Calu3 (cell line): ENCODE data around the gene CBFA2T3. TPM values are rescaled to one million over a fixed set of nuclear protein-coding genes. Genes with fewer than 3 reads are reported as not detected.

Experiments
- BruUV-seq: library from RNA; stranded (reverse); fragments of 400-500 nt; replicated peaks from 2 replicates; lab custom pipeline; 2021; lab: Mats Ljungman, UMichigan
- CTCF ChIA-PET: fragments of 300-600 bp; sonication (Branson Sonifier 250); formaldehyde crosslinking; loops from one replicate; lab custom pipeline; 2022; ENCODE audit warnings: antibody characterized with exemption; lab: Charles Lee
- DNase-seq: peaks from one replicate; pipeline ENCODE4 v3.0.0; 2022
- H3K27ac Mint-ChIP-seq: one replicate; pipeline ENCODE4 v1.8.0; 2022; ENCODE audit warnings: mixed read lengths; ENCODE audit not compliant: unreplicated experiment
- H3K27me3 Mint-ChIP-seq: one replicate; pipeline ENCODE4 v1.8.0; 2022; ENCODE audit warnings: mixed read lengths; ENCODE audit not compliant: unreplicated experiment
- H3K36me3 Mint-ChIP-seq: one replicate; pipeline ENCODE4 v1.8.0; 2022; ENCODE audit warnings: mild to moderate bottlenecking, moderate library complexity, mixed read lengths; ENCODE audit not compliant: insufficient read depth, unreplicated experiment
- H3K4me1 Mint-ChIP-seq: one replicate; pipeline ENCODE4 v1.8.0; 2022; ENCODE audit warnings: mild to moderate bottlenecking, low read depth, mixed read lengths; ENCODE audit not compliant: unreplicated experiment
- H3K4me3 Mint-ChIP-seq: one replicate; pipeline ENCODE4 v1.8.0; 2022; ENCODE audit warnings: mild to moderate bottlenecking, low read depth, moderate library complexity, mixed read lengths; ENCODE audit not compliant: unreplicated experiment
- H3K9me3 Mint-ChIP-seq: one replicate; pipeline ENCODE4 v1.8.0; 2022; ENCODE audit warnings: low read depth, mixed read lengths; ENCODE audit not compliant: unreplicated experiment
- intact Hi-C: fragments of 100-400 bp; cut with micrococcal nuclease; formaldehyde crosslinking; loops from one replicate; pipeline ENCODE4 v1.10.0; 2022; ENCODE audit not compliant: unreplicated experiment
- total RNA-seq: library from RNA; stranded (reverse); gene quantifications from 2 replicates; pipeline ENCODE4 v1.2.3, GENCODE V29; 2022
- TF ChIP-seq, protein P1 (sequence below): fragments of 200-600 bp; IDR thresholded peaks from one replicate; pipeline ENCODE4 v1.8.0; 2022; ENCODE audit warnings: antibody characterized with exemption; ENCODE audit not compliant: unreplicated experiment

CBFA2T3 gene
- total RNA-seq, 1 experiment from 2014 or later, result not detected

DNA sequence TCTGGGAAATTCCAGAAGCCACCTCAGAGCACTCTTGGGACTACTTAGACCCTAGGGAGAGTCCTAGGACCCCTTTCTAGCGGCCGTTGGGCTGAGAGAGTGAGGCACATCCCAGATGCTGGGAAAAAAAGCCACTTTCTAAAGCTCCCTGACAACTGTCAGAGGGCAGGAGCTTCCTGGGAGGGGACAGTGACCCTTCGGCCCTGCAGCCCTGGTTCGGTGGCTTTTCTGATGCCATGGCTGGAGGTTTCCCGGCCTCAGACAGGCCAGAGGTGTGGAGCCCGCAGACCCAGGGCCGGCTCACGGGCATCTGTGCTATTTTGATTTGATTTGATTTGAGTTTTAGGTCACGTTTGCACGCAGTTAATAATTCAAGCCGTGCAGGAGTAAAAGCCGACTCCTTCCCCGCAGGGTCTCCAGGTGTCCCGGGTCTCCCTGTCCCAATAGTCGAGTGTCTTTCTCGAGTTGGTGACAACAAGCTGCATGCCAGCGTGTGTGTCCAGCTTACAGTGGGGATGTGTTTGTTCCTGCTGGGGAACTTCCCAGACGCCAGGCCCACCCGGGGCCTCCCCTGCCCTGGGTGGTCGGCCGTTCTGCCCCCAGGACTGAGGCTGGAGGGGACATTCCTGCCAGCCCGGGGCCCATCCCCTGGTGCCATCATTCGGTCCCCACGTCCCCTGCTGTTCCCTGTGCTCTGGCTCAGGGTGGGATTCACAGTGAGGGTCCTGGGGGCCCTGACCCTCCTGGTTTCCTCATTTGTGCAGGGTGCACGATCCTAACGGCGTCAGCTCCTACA lies 1.0 kb upstream of the CBFA2T3 start:
- TF ChIP-seq, protein P1, sequence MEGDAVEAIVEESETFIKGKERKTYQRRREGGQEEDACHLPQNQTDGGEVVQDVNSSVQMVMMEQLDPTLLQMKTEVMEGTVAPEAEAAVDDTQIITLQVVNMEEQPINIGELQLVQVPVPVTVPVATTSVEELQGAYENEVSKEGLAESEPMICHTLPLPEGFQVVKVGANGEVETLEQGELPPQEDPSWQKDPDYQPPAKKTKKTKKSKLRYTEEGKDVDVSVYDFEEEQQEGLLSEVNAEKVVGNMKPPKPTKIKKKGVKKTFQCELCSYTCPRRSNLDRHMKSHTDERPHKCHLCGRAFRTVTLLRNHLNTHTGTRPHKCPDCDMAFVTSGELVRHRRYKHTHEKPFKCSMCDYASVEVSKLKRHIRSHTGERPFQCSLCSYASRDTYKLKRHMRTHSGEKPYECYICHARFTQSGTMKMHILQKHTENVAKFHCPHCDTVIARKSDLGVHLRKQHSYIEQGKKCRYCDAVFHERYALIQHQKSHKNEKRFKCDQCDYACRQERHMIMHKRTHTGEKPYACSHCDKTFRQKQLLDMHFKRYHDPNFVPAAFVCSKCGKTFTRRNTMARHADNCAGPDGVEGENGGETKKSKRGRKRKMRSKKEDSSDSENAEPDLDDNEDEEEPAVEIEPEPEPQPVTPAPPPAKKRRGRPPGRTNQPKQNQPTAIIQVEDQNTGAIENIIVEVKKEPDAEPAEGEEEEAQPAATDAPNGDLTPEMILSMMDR, result no peak
- DNase-seq, result no peak
- intact Hi-C loops, result no loop called here
- CTCF ChIA-PET, result no interaction called here
- Mint-ChIP-seq H3K27me3 (peaks cover 99% of the 10 kb centered on the region), H3K27ac (no peak overlapping the region), H3K9me3 (no peaks in the 10 kb centered on the region), H3K4me3 (no peak overlapping the region), H3K4me1 (peaks cover 9% of the 10 kb centered on the region), H3K36me3 (peaks cover 8% of the 10 kb centered on the region)
- BruUV-seq, result no TSS peak

DNA sequence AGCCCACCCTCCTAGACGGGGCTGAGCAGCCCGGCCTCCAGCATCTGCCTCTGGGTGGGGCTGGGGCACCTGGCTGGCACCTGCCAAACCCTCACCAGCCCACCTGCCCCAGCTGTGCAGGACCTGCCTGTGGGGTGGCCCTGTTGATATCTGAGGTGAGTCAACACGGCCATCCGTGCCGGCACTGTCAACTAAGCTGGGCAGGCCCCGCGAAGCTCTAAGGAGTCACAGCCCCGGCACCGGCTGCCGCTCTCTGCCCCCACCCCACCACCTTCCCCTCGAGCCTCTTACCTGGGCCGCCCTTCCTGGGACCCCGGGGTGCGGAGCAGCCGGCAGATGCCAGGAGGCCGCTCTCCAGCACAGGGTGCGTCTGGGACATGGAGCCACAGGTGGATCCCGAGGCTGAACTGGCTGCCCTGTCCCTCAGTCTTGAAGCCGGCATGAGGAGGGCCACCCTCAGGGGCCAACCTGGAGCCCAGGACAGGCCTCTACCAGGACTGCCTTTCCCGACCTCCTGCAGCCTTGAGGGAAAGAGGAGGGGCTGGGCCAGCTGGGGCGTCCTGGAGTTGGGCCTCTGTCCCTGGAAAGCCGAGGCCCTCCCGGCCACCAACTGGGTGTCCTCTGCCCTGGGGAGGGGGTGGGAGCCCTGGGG lies 515 bp downstream of the CBFA2T3 start:
- CTCF ChIA-PET, result interaction anchor here (0.6 kb wide), 1 partner anchor 732 kb away, joined by 3 read pairs; no protein-coding TSS in a partner anchor
- peaks cover 99% of the 10 kb centered on the region for H3K27me3 Mint-ChIP-seq
- BruUV-seq, result no TSS peak
- H3K36me3 Mint-ChIP-seq, result peaks cover 4% of the 10 kb centered on the region
- H3K9me3 Mint-ChIP-seq, result no peaks in the 10 kb centered on the region
- TF ChIP-seq, protein P1, result no peak
- intact Hi-C loops, result no loop called here
- peaks cover 9% of the 10 kb centered on the region for H3K4me1 Mint-ChIP-seq
- no peak for DNase-seq
- H3K4me3 Mint-ChIP-seq, result no peak overlapping the region
- H3K27ac Mint-ChIP-seq, result no peak overlapping the region

DNA sequence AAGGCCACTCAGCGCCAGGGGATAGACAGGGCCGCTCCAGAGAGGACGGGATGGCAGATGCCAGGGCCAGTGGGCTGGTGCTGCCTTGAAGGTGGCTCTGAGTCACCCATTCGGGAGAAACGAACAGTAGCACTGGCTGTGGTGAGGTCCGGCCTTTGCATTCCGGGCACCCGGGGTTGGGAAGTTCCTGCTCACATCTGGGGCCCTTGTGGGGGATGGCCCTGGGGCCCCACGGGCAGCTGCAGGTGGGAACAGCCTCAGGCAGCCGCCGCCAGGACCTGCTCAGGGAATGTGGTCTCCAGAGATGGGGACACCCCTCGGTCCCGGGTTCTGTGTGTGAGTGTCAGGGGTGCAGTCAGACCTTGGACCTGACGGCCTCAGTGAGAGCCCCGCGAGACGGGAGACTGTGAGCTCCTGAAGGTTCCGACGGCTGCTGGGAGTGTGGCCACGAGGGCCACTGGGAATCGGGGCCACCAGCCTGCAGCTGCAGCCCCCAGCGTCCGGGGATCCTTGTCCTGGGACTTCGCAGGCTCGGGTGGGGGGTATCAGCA lies 1.4 kb downstream of the CBFA2T3 start:
- TF ChIP-seq, protein P1, result no peak
- H3K27me3 Mint-ChIP-seq, result peaks cover 99% of the 10 kb centered on the region
- H3K36me3 Mint-ChIP-seq, result peaks cover 4% of the 10 kb centered on the region
- intact Hi-C loops, result no loop called here
- no TSS peak for BruUV-seq
- H3K27ac Mint-ChIP-seq, result no peak overlapping the region
- CTCF ChIA-PET, result interaction anchor here (0.6 kb wide), 1 partner anchor 733 kb away, joined by 3 read pairs; no protein-coding TSS in a partner anchor
- H3K4me1 Mint-ChIP-seq, result peaks cover 9% of the 10 kb centered on the region
- H3K4me3 Mint-ChIP-seq, result no peak overlapping the region
- no peak for DNase-seq
- no peaks in the 10 kb centered on the region for H3K9me3 Mint-ChIP-seq

DNA sequence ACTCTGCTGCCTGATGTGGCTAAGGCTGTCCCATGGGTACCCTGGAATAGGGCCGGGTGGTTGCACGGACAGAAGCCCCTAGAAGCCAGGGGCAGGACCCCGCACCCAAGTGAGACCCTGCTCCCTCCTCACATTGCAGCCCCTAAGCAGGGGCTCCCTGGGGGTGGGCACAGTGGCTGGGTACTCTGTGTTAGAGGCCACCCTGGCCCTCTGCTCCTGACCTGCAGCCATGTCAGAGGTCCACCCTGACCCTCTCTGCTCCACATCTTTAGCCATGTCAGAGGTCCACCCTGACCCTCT lies 2.1 kb downstream of the CBFA2T3 start:
- Mint-ChIP-seq H3K9me3 (no peaks in the 10 kb centered on the region), H3K4me1 (peaks cover 9% of the 10 kb centered on the region), H3K4me3 (no peak overlapping the region), H3K27ac (no peak overlapping the region), H3K27me3 (peaks cover 99% of the 10 kb centered on the region), H3K36me3 (peaks cover 4% of the 10 kb centered on the region)
- CTCF ChIA-PET, result no interaction called here
- DNase-seq, result no peak
- intact Hi-C loops, result no loop called here
- TF ChIP-seq, protein P1, result no peak
- no TSS peak for BruUV-seq
